GM18867 (cell line): ENCODE results near the gene MYL7.

Experiments used
- ATAC-seq: cut with Tn5 transposase; IDR thresholded peaks from one replicate; pipeline ENCODE4 v1.9.1; 2021; ENCODE audit warnings: mild to moderate bottlenecking, moderate library complexity; ENCODE audit not compliant: unreplicated experiment

Gene MYL7

GRCh38 chr7:44112997-44113763 lies 28.0 kb downstream of the MYL7 start:
- ATAC-seq: no peak

GRCh38 chr7:44112231-44112996 lies 28.7 kb downstream of the MYL7 start:
- ATAC-seq: no peak

- ATAC-seq: no peak
Measured at GRCh38 chr7:44111761-44112160, 29.4 kb downstream of the MYL7 start.

- ATAC-seq: no peak
Measured at GRCh38 chr7:44110719-44111635, 30.2 kb downstream of the MYL7 start.

- no peak for ATAC-seq
Measured at GRCh38 chr7:44109991-44110390, 31.1 kb downstream of the MYL7 start.

- no peak for ATAC-seq
Measured at GRCh38 chr7:44108768-44109750, 32.1 kb downstream of the MYL7 start.

GRCh38 chr7:44107961-44108767 lies 33.0 kb downstream of the MYL7 start:
- ATAC-seq: no peak

- ATAC-seq: no peak
Measured at GRCh38 chr7:44107116-44107960, 33.8 kb downstream of the MYL7 start.

- ATAC-seq: no peak
Measured at GRCh38 chr7:44106311-44107065, 34.6 kb downstream of the MYL7 start.

GRCh38 chr7:44105832-44106231 lies 35.3 kb downstream of the MYL7 start:
- ATAC-seq: no peak

- no peak for ATAC-seq
Measured at GRCh38 chr7:44104860-44105771, 36.0 kb downstream of the MYL7 start.

- ATAC-seq: no peak
Measured at GRCh38 chr7:44103923-44104859, 36.9 kb downstream of the MYL7 start, which contains the start of gene AEBP1. TSS of gene AEBP1 (plus strand) at chr7:44104345. CDS start at chr7:44104666, 321 bp downstream.

- no peak for ATAC-seq
Measured at GRCh38 chr7:44103566-44103922, 37.6 kb downstream of the MYL7 start.

- no peak for ATAC-seq
Measured at GRCh38 chr7:44102846-44103565, 38.1 kb downstream of the MYL7 start.
